ENCODE results near the gene PRDM16. TPM values are rescaled to one million over a fixed set of nuclear protein-coding genes. Genes with fewer than 3 reads are reported as not detected.
A peak's percentile ranks its signal among the peaks of the same experiment; 100 is the strongest.

The PRDM16 gene
- polyA plus RNA-seq, 10 donors: 0.47 to 1.5 (median 0.92) TPM

- no peak for DNase-seq
These were observed 267.0 kb downstream of the PRDM16 start for GRCh38 chr1:3335754-3336640.

GRCh38 chr1:3336641-3337630 is 267.9 kb downstream of the PRDM16 start:
- no peak for DNase-seq

GRCh38 chr1:3337798-3338724 is 269.1 kb downstream of the PRDM16 start:
- no peak for DNase-seq

- DNase-seq: no peak
These were observed 269.7 kb downstream of the PRDM16 start for GRCh38 chr1:3338725-3339070.

- DNase-seq: no peak
These were observed 270.9 kb downstream of the PRDM16 start for GRCh38 chr1:3339856-3340255.

GRCh38 chr1:3340548-3341235 is 271.7 kb downstream of the PRDM16 start:
- DNase-seq: no peak

- DNase-seq: no peak
These were observed 272.4 kb downstream of the PRDM16 start for GRCh38 chr1:3341236-3341994.

- DNase-seq: no peak
These were observed 274.0 kb downstream of the PRDM16 start for GRCh38 chr1:3342960-3343359.

- DNase-seq: no peak
These were observed 275.4 kb downstream of the PRDM16 start for GRCh38 chr1:3344395-3344794.

GRCh38 chr1:3345792-3346191 is 276.8 kb downstream of the PRDM16 start:
- DNase-seq: no peak

- DNase-seq: no peak
These were observed 277.5 kb downstream of the PRDM16 start for GRCh38 chr1:3346478-3346877.

- DNase-seq: no peak
These were observed 278.4 kb downstream of the PRDM16 start for GRCh38 chr1:3347257-3348020.

GRCh38 chr1:3348196-3348865 is 279.3 kb downstream of the PRDM16 start:
- DNase-seq: no peak

- DNase-seq: no peak
These were observed 280.4 kb downstream of the PRDM16 start for GRCh38 chr1:3349161-3349967.

- DNase-seq: no peak
These were observed 280.9 kb downstream of the PRDM16 start for GRCh38 chr1:3349968-3350299.

- peak in 2 of 3 donors; percentile 27 to 66 for DNase-seq
These were observed 281.7 kb downstream of the PRDM16 start for GRCh38 chr1:3350506-3351261.
